GM12878 (cell line): ENCODE data around the gene TMEM39B.

ENCODE experiments used
- ATF2 ChIP-seq: IDR thresholded peaks from 2 replicates; pipeline ENCODE4 v1.6.1; 2012; ENCODE audit warnings: low read length, inconsistent platforms
- USF2 ChIP-seq: IDR thresholded peaks from 2 replicates; pipeline ENCODE4 v1.6.1; 2011; ENCODE audit warnings: low read depth, low read length, improper control_type of control experiment, borderline replicate concordance

GRCh38 chr1:32063261-32063681 is 9.5 kb upstream of the TMEM39B start:
- TF ChIP-seq ATF2: no peak
- TF ChIP-seq USF2: no peak
